NB4 (cell line): Measurements from ENCODE around the gene PLA2G4F.

ENCODE experiments used
- DNase-seq: peaks from one replicate; pipeline ENCODE4 v3.0.0; 2010; ENCODE audit warnings: low read depth
- H3K4me3 ChIP-seq: one replicate; pipeline ENCODE4 v1.5.1; 2011; ENCODE audit warnings: mild to moderate bottlenecking, low read depth, low read length, moderate library complexity
- CTCF ChIP-seq: IDR thresholded peaks from one replicate; pipeline ENCODE4 v1.5.1; 2012; ENCODE audit warnings: low read depth, low read length
- MAX ChIP-seq: IDR thresholded peaks from 2 replicates; pipeline ENCODE4 v1.6.1; 2011; ENCODE audit warnings: low read depth, low read length
- MYC ChIP-seq: IDR thresholded peaks from 2 replicates; pipeline ENCODE4 v1.6.1; 2011; ENCODE audit warnings: low read depth, low read length
- POLR2A ChIP-seq: IDR thresholded peaks from 2 replicates; pipeline ENCODE4 v1.6.1; 2011; ENCODE audit warnings: mild to moderate bottlenecking; ENCODE audit not compliant: insufficient read length; ENCODE audit errors: extremely low read depth

Gene PLA2G4F

GRCh38 chr15:42159381-42160015 is 3.1 kb upstream of the PLA2G4F start:
- DNase-seq, result no peak
- no peak overlapping the region for H3K4me3 ChIP-seq
- TF ChIP-seq MYC (no peak), CTCF (no peak), POLR2A (no peak), MAX (no peak)

GRCh38 chr15:42158941-42159340 is 2.5 kb upstream of the PLA2G4F start:
- DNase-seq, result no peak
- TF ChIP-seq MAX (no peak), MYC (no peak), CTCF (no peak), POLR2A (no peak)
- no peak overlapping the region for H3K4me3 ChIP-seq

- TF ChIP-seq POLR2A (no peak), MYC (no peak), MAX (no peak), CTCF (no peak)
- no peak overlapping the region for H3K4me3 ChIP-seq
- no peak for DNase-seq
These were observed 1.7 kb upstream of the PLA2G4F start for GRCh38 chr15:42157981-42158765.

- H3K4me3 ChIP-seq, result no peak overlapping the region
- DNase-seq, result no peak
- no peak for TF ChIP-seq MAX
- no peak for TF ChIP-seq POLR2A
- TF ChIP-seq MYC, result no peak
- no peak for TF ChIP-seq CTCF
These were observed 945 bp upstream of the PLA2G4F start for GRCh38 chr15:42157381-42157780.

- DNase-seq, result no peak
- no peak overlapping the region for H3K4me3 ChIP-seq
- TF ChIP-seq POLR2A (no peak), MAX (no peak), MYC (no peak), CTCF (no peak)
These were observed 742 bp downstream of the PLA2G4F start for GRCh38 chr15:42155546-42156242.
